ENCODE measurements around the gene AGK.

AGK gene

DNA sequence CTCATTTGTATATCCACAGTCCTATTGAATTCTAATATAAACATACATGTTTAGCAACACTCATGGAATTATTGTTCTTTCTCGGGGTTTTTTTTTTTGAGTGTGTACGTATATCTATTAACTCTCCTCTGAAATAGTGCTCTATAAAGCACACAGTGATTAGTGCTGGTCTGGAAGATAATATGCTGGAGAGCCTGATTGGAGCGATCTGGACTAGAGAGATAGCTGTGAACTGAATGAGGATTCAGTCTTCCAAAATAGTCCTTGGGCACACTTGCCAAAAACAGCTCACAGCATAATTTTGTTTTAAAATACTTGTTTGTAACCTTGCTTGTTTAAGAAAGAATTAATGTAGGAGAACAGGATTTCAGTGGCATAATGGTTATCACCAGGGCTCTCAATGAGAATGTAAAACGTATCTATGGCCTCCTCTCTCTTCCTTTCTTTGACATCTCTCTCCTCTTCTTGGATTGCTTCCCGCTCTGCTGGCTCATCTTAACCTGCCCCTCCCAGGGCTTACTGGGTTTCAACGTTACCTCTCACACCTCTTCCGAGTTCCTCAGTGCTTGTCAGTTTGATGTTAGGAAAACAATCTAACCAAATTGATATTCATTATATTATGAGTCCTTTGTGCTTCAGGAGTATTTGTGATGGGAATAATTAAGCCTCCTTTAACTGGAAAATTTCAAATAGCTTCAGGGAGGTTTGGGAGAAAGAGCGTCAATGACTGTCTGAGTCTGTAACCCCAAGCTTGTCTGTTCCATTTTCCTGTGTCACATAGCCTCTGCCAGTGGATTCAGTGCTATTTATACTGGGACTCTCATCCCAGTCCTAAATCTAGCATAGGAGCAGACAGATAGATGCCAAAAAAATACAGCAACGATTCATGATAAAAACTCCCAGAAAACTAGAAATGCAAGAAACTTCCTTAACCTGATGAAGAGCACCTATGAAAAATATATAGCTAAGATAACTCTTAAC lies 16.2 kb upstream of the AGK start:
- TF ChIP-seq, protein P1, sequence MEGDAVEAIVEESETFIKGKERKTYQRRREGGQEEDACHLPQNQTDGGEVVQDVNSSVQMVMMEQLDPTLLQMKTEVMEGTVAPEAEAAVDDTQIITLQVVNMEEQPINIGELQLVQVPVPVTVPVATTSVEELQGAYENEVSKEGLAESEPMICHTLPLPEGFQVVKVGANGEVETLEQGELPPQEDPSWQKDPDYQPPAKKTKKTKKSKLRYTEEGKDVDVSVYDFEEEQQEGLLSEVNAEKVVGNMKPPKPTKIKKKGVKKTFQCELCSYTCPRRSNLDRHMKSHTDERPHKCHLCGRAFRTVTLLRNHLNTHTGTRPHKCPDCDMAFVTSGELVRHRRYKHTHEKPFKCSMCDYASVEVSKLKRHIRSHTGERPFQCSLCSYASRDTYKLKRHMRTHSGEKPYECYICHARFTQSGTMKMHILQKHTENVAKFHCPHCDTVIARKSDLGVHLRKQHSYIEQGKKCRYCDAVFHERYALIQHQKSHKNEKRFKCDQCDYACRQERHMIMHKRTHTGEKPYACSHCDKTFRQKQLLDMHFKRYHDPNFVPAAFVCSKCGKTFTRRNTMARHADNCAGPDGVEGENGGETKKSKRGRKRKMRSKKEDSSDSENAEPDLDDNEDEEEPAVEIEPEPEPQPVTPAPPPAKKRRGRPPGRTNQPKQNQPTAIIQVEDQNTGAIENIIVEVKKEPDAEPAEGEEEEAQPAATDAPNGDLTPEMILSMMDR (IDR thresholded peaks at IDR 0.05; ENCODE audit: low read depth, low read length), result no peak
- H3K4me3 ChIP-seq (ENCODE audit: low read depth, low read length), result no peak overlapping the region

- no peak overlapping the region for H3K4me3 ChIP-seq (ENCODE audit: low read depth, low read length)
- TF ChIP-seq, protein P1 (IDR thresholded peaks at IDR 0.05; ENCODE audit: low read depth, low read length), result no peak
These were observed 13.3 kb upstream of the AGK start for GRCh38 chr7:141537906-141538305.

- no peak overlapping the region for H3K4me3 ChIP-seq (ENCODE audit: low read depth, low read length)
- TF ChIP-seq, protein P1 (IDR thresholded peaks at IDR 0.05; ENCODE audit: low read depth, low read length), result no peak
These were observed 9.8 kb upstream of the AGK start for GRCh38 chr7:141541375-141541774.

DNA sequence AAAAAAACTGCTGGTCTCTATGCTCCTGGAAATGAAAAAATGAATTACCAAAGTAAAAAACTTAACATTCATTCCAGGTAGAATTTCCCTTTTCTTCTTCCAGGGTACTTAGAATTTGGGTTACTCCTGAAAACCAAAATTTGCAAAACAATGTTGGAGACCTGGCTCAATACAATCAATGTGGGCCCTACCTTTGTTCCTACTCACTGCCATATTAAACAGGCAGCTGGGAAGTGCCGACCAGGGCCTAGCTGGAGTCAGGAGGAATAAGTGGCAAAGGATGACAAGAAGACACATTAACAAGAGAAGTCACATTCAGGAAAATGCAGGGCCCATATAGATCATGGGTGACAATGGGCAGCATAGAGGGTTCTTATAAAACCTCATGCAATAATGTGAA lies 6.4 kb upstream of the AGK start:
- TF ChIP-seq, protein P1 (IDR thresholded peaks at IDR 0.05; ENCODE audit: low read depth, low read length), result no peak
- H3K4me3 ChIP-seq (ENCODE audit: low read depth, low read length), result no peak overlapping the region

- no peak overlapping the region for H3K4me3 ChIP-seq (ENCODE audit: low read depth, low read length)
- TF ChIP-seq, protein P1 (IDR thresholded peaks at IDR 0.05; ENCODE audit: low read depth, low read length), result no peak
These were observed 1.6 kb upstream of the AGK start for GRCh38 chr7:141549582-141549981.

- TF ChIP-seq, protein P1 (IDR thresholded peaks at IDR 0.05; ENCODE audit: low read depth, low read length), result no peak
- peak overlapping the region; percentile 89 for H3K4me3 ChIP-seq (ENCODE audit: low read depth, low read length)
These were observed 670 bp upstream of the AGK start for GRCh38 chr7:141550386-141551093.

DNA sequence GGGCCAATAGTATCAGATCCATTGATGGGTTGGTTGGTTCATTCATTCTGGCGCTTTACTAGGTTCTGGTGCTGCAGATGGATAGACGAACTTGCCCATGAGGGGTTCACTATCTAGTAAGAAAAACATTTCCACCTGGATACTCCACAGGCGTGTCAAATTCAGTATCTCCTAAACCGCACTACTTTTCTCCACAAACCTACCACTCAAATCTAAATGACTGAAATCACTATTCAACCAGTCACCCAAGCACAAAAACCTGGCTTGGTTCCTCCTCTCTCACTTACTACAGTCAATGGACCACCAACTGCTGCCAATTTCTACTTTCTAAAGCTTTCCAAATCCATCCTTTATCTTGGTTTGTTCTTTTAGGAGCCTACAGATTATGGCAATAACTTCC lies 572 bp downstream of the AGK start:
- H3K4me3 ChIP-seq (ENCODE audit: low read depth, low read length), result peak overlapping the region; percentile 89
- TF ChIP-seq, protein P1 (IDR thresholded peaks at IDR 0.05; ENCODE audit: low read depth, low read length), result no peak
